Measurements from ENCODE around the gene PPIL6. TPM values are rescaled to one million over a fixed set of nuclear protein-coding genes. Genes with fewer than 3 reads are reported as not detected.

The PPIL6 gene
- total RNA-seq, 1 experiment from 2014 or later = 0.05 TPM

Other genes with a start within 250 kb of the PPIL6 start
- 99.0 and 125 TPM in 2 replicates for gene CD164, start 58.2 kb downstream of the PPIL6 start, total RNA-seq (2014; rRNA removed; shearing (Covaris generic))
- gene SMPD2, start 96 bp upstream of the PPIL6 start, total RNA-seq (2014; rRNA removed; shearing (Covaris generic)) = 14.9 and 15.4 TPM in 2 replicates
- gene MICAL1, start 15.1 kb upstream of the PPIL6 start, total RNA-seq (2014; rRNA removed; shearing (Covaris generic)) = 37.2 and 37.3 TPM in 2 replicates
- 9.6 and 10.8 TPM in 2 replicates for gene ZBTB24, start 42.6 kb upstream of the PPIL6 start, total RNA-seq (2014; rRNA removed; shearing (Covaris generic))

All from HT1080 (cell line).